ENCODE measurements around the gene GAA. TPM values are rescaled to one million over a fixed set of nuclear protein-coding genes. Genes with fewer than 3 reads are reported as not detected.
A peak's percentile ranks its signal among the peaks of the same experiment; 100 is the strongest.

The GAA gene
- total and polyA plus RNA-seq, 2 of the 8 experiments (the other 6 are each of a cell fraction or from before 2014, with no cell fraction given): 14.8 to 30.0 TPM

DNA sequence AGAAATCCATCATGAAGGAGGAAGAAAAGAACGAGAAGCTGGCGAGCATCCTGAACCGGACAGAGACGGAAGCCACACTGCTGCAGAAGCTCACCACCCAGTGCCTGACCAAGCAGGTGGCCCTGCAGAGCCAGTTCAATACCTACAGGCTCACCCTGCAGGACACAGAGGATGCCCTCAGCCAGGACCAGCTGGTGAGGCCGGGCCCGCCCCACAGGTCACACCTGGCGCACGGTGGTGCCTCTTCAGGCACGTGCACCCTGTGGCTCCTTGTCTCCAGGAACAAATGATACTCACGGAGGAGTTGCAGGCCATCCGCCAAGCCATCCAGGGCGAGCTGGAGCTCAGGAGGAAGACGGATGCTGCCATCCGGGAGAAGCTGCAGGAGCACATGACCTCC lies 19.8 kb upstream of the GAA start:
- H3K27ac ChIP-seq (ENCODE audit: low read depth, low read length): no peak overlapping the region; the same call in 1 of the 2 replicates
- POLR2A ChIA-PET (ENCODE audit: partially characterized antibody): interaction anchor here (0.7 to 1.7 kb wide), 4 partner anchors 11 to 63 kb away, joined by 3 to 6 read pairs (median 4); partner anchors contain the start of gene GAA
- 90% methylated on average over 14 of the region's 14 CpGs; no CpG with 5 or more reads in 1 of the 2 experiments for WGBS, 2 experiments (ENCODE audit: extremely low coverage in 1 of 2, insufficient coverage in 1 of 2, insufficient read length in 1 of 2, insufficient replicate concordance in 2 of 2, low coverage in 1 of 2, low lambda C conversion rate in 2 of 2, missing lambda C conversion rate in 1 of 2)

More for the DNA sequence above, 19.8 kb upstream of the GAA start:
- Histone ChIP-seq H3K79me2 (ENCODE audit: control insufficient read depth in 1 of 2, insufficient read depth in 2 of 2, low read length in 2 of 2) (no peaks in the 10 kb centered on the region), H3K14ac (ENCODE audit: insufficient read length) (no peak overlapping the region), H3K79me1 (ENCODE audit: low read depth, low read length) (no peaks in the 10 kb centered on the region), H4K91ac (replicated peaks; ENCODE audit: insufficient read length, low read length) (no peak overlapping the region), H3K18ac (ENCODE audit: extremely low read depth, low read length) (no peak overlapping the region), H3K4me1 (replicated peaks in 1 of 4; ENCODE audit: control insufficient read depth in 3 of 4, insufficient read depth in 4 of 4, low read length in 3 of 4) (peaks cover 0 to 8% (median 1%) of the 10 kb centered on the region in 4 experiments; a peak in 5 of 7 replicates), H2BK20ac (ENCODE audit: low read length) (no peak overlapping the region), H4K8ac (ENCODE audit: extremely low read depth, insufficient read depth, low read length) (no peak overlapping the region), H2BK15ac (ENCODE audit: low read length) (no peak overlapping the region), H3K4ac (replicated peaks; ENCODE audit: insufficient read length, low read depth, low read length) (no peak overlapping the region), H2BK120ac (replicated peaks; ENCODE audit: low read depth, low read length) (no peak overlapping the region), H3K4me2 (ENCODE audit: insufficient read depth in 1 of 2, low read depth in 2 of 2, low read length in 2 of 2) (no peak overlapping the region), H3K23ac (ENCODE audit: insufficient read length) (no peak overlapping the region), H3K4me3 (ENCODE audit: extremely low read depth in 1 of 4, insufficient read depth in 2 of 4, low read depth in 3 of 4, low read length in 4 of 4) (no peak overlapping the region), H2AFZ (ENCODE audit: low read length) (no peak overlapping the region), H2AK5ac (ENCODE audit: low read depth, low read length) (no peak overlapping the region), H4K5ac (ENCODE audit: insufficient read length, low read depth, low read length) (no peak overlapping the region), H3K23me2 (ENCODE audit: low read depth, low read length) (no peaks in the 10 kb centered on the region), H3K56ac (replicated peaks; ENCODE audit: insufficient read length, low read depth, low read length) (no peak overlapping the region), H2BK5ac (ENCODE audit: low read depth, low read length) (no peak overlapping the region), H3K27me3 (replicated peaks in 1 of 4; ENCODE audit: control insufficient read depth in 3 of 4, extremely low read depth in 1 of 4, insufficient read depth in 3 of 4, low read length in 3 of 4) (no peaks in the 10 kb centered on the region), H3K36me3 (ENCODE audit: control insufficient read depth in 2 of 4, insufficient read depth in 4 of 4, low read length in 3 of 4) (no peaks in the 10 kb centered on the region), H4K20me1 (replicated peaks in 1 of 2; ENCODE audit: control insufficient read depth in 1 of 2, insufficient read depth in 2 of 2, low read length in 2 of 2) (no peaks in the 10 kb centered on the region), H3K9ac (replicated peaks in 1 of 4; ENCODE audit: extremely low read depth in 1 of 4, low read depth in 3 of 4, low read length in 3 of 4) (no peak overlapping the region), H2BK12ac (ENCODE audit: low read depth, low read length) (0 out of 2 replicates have a peak overlapping the region, but pooled peaks have one; percentile 2), H3K9me3 (ENCODE audit: insufficient read depth in 2 of 2, low read depth in 1 of 2, low read length in 1 of 2) (no peaks in the 10 kb centered on the region)
- TF ChIP-seq RFX5 (IDR thresholded peaks at IDR 0.05; ENCODE audit: borderline replicate concordance, low read depth, low read length) (no peak), SP1 (IDR thresholded peaks at IDR 0.05; ENCODE audit: low read depth, low read length) (no peak), POU5F1 (IDR thresholded peaks at IDR 0.05; ENCODE audit: low read depth, low read length) (no peak), CREB1 (IDR thresholded peaks at IDR 0.05) (no peak), RNF2 (IDR thresholded peaks at IDR 0.05; ENCODE audit: borderline replicate concordance, low read depth, low read length, missing control alignments, poor library complexity, severe bottlenecking) (no peak)
- TF ChIP-seq, protein P1, sequence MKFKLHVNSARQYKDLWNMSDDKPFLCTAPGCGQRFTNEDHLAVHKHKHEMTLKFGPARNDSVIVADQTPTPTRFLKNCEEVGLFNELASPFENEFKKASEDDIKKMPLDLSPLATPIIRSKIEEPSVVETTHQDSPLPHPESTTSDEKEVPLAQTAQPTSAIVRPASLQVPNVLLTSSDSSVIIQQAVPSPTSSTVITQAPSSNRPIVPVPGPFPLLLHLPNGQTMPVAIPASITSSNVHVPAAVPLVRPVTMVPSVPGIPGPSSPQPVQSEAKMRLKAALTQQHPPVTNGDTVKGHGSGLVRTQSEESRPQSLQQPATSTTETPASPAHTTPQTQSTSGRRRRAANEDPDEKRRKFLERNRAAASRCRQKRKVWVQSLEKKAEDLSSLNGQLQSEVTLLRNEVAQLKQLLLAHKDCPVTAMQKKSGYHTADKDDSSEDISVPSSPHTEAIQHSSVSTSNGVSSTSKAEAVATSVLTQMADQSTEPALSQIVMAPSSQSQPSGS (IDR thresholded peaks at IDR 0.05; ENCODE audit: low read length): no peak
- CTCF ChIA-PET (ENCODE audit: partially characterized antibody): interaction anchor here (0.8 to 5.8 kb wide), 21 partner anchors 10 to 124 kb away, joined by 3 to 44 read pairs (median 4); partner anchors contain the start of gene GAA
- FAIRE-seq: no peak
- DNase-seq (ENCODE audit: low read depth in 1 of 2, low spot score in 2 of 2): no peak
